ENCODE results near the gene PINK1. TPM values are rescaled to one million over a fixed set of nuclear protein-coding genes. Genes with fewer than 3 reads are reported as not detected.

PINK1 gene
- total and polyA plus RNA-seq, 2 of the 13 experiments (the other 11 are each of a cell fraction or from before 2014, with no cell fraction given), result 15.3 to 16.1 TPM

GRCh38 chr1:20696397-20697333 lies 63.4 kb downstream of the PINK1 start (continued):
- TF ChIP-seq PBX2 (CRISPR knock-in tag; IDR thresholded peaks at IDR 0.05) (no peak), ZNF30 (CRISPR knock-in tag; IDR thresholded peaks at IDR 0.05) (no peak), ZNF597 (CRISPR knock-in tag; IDR thresholded peaks at IDR 0.05) (0 out of 2 replicates have a peak, but pooled peaks have one; percentile 24), ZNF274 (CRISPR knock-in tag; IDR thresholded peaks at IDR 0.05) (no peak), GZF1 (CRISPR knock-in tag; IDR thresholded peaks at IDR 0.05) (0 out of 2 replicates have a peak, but pooled peaks have one; percentile 51), CHD4 (IDR thresholded peaks at IDR 0.05; ENCODE audit: borderline replicate concordance, low read length) (no peak), SP140L (CRISPR knock-in tag; IDR thresholded peaks at IDR 0.05; ENCODE audit: borderline replicate concordance) (no peak), NR3C1 (CRISPR knock-in tag; IDR thresholded peaks at IDR 0.05) (no peak), SNAI1 (CRISPR knock-in tag; IDR thresholded peaks at IDR 0.05; ENCODE audit: borderline replicate concordance) (no peak; the same call in 1 of the 2 replicates), PPARG (CRISPR knock-in tag; conservative IDR thresholded peaks at IDR 0.05) (no peak), THAP9 (CRISPR knock-in tag; IDR thresholded peaks at IDR 0.05; ENCODE audit: borderline replicate concordance) (no peak), GLI4 (CRISPR knock-in tag; IDR thresholded peaks at IDR 0.05; ENCODE audit: borderline replicate concordance) (0 out of 2 replicates have a peak, but pooled peaks have one; percentile 56), RFX3 (CRISPR knock-in tag; IDR thresholded peaks at IDR 0.05) (no peak), ZBTB25 (CRISPR knock-in tag; IDR thresholded peaks at IDR 0.05) (peak; percentile 15; the same call in 1 of the 2 replicates), ZNF331 (CRISPR knock-in tag; IDR thresholded peaks at IDR 0.05) (no peak)
- TF ChIP-seq, protein P1, sequence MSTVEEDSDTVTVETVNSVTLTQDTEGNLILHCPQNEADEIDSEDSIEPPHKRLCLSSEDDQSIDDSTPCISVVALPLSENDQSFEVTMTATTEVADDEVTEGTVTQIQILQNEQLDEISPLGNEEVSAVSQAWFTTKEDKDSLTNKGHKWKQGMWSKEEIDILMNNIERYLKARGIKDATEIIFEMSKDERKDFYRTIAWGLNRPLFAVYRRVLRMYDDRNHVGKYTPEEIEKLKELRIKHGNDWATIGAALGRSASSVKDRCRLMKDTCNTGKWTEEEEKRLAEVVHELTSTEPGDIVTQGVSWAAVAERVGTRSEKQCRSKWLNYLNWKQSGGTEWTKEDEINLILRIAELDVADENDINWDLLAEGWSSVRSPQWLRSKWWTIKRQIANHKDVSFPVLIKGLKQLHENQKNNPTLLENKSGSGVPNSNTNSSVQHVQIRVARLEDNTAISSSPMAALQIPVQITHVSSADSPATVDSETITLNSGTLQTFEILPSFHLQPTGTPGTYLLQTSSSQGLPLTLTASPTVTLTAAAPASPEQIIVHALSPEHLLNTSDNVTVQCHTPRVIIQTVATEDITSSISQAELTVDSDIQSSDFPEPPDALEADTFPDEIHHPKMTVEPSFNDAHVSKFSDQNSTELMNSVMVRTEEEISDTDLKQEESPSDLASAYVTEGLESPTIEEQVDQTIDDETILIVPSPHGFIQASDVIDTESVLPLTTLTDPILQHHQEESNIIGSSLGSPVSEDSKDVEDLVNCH (CRISPR knock-in tag; IDR thresholded peaks at IDR 0.05), result no peak
- TF ChIP-seq, protein P2, sequence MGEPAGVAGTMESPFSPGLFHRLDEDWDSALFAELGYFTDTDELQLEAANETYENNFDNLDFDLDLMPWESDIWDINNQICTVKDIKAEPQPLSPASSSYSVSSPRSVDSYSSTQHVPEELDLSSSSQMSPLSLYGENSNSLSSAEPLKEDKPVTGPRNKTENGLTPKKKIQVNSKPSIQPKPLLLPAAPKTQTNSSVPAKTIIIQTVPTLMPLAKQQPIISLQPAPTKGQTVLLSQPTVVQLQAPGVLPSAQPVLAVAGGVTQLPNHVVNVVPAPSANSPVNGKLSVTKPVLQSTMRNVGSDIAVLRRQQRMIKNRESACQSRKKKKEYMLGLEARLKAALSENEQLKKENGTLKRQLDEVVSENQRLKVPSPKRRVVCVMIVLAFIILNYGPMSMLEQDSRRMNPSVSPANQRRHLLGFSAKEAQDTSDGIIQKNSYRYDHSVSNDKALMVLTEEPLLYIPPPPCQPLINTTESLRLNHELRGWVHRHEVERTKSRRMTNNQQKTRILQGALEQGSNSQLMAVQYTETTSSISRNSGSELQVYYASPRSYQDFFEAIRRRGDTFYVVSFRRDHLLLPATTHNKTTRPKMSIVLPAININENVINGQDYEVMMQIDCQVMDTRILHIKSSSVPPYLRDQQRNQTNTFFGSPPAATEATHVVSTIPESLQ (CRISPR knock-in tag; conservative IDR thresholded peaks at IDR 0.05), result no peak

Measured in HepG2 (cell line).